CD14-positive monocyte (primary cell): Measurements from ENCODE around the gene MORC4. TPM values are rescaled to one million over a fixed set of nuclear protein-coding genes. Genes with fewer than 3 reads are reported as not detected.

ENCODE experiments used
- DNase-seq, 3 donors: peaks; one replicate each; pipeline ENCODE4 v3.0.0-alpha.2; 2011 to 2022
- H2AFZ ChIP-seq: 2 replicates; pipeline ENCODE4 v1.6.0; 2012; ENCODE audit warnings: mild to moderate bottlenecking, low read depth, low read length, inconsistent platforms; ENCODE audit not compliant: insufficient read depth, poor library complexity, severe bottlenecking
- H3K27ac ChIP-seq, 2 donors: 1 replicate in 1 of 2; 2 replicates in 1 of 2; pipeline ENCODE4 v1.5.1; 2012 to 2013; ENCODE audit warnings: low read length in 2 of 2, control low read depth in 1 of 2, inconsistent platforms in 1 of 2, low read depth in 1 of 2, mild to moderate bottlenecking in 1 of 2
- H3K27me3 ChIP-seq, 2 donors: one replicate each; pipeline versions ENCODE4 v1.6.0 to v1.6.1; 2011 to 2013; ENCODE audit warnings: low read length in 2 of 2; ENCODE audit not compliant: control insufficient read depth in 2 of 2, insufficient read depth in 2 of 2
- H3K36me3 ChIP-seq, 2 donors: replicated peaks in 1 of 2; 1 replicate in 1 of 2; 2 replicates in 1 of 2; pipeline versions ENCODE4 v1.5.1 to v1.6.1; 2012 to 2013; ENCODE audit warnings: low read length in 2 of 2, control low read depth in 1 of 2, inconsistent platforms in 1 of 2, mild to moderate bottlenecking in 1 of 2; ENCODE audit not compliant: insufficient read depth in 2 of 2, control insufficient read depth in 1 of 2
- H3K4me1 ChIP-seq, 2 donors: 1 replicate in 1 of 2; 2 replicates in 1 of 2; pipeline versions ENCODE4 v1.5.1 to v1.6.1; 2012 to 2013; ENCODE audit warnings: low read length in 2 of 2, control low read depth in 1 of 2, inconsistent platforms in 1 of 2, mild to moderate bottlenecking in 1 of 2, moderate library complexity in 1 of 2; ENCODE audit not compliant: insufficient read depth in 2 of 2, control insufficient read depth in 1 of 2
- H3K4me2 ChIP-seq: replicated peaks from 2 replicates; pipeline ENCODE3; 2012; ENCODE audit warnings: low read length, moderate library complexity, mild to moderate bottlenecking; ENCODE audit not compliant: poor library complexity, severe bottlenecking; ENCODE audit errors: extremely low read depth
- H3K4me3 ChIP-seq, 3 experiments: fragments of 200-600 bp in 1 of 3; sonication (generic) in 1 of 3; replicated peaks in 1 of 3; 1 replicate in 2 of 3; 2 replicates in 1 of 3; pipeline ENCODE4 v1.5.1; 2011 to 2013; ENCODE audit warnings: low read length in 3 of 3, mild to moderate bottlenecking in 3 of 3, control low read depth in 2 of 3, low read depth in 2 of 3, inconsistent platforms in 1 of 3, moderate library complexity in 1 of 3
- H3K79me2 ChIP-seq: 2 replicates; pipeline ENCODE4 v1.6.0; 2012; ENCODE audit warnings: mild to moderate bottlenecking, control low read depth, inconsistent platforms, low read length, moderate library complexity; ENCODE audit not compliant: insufficient read depth
- H3K9ac ChIP-seq: 2 replicates; pipeline ENCODE4 v1.6.0; 2017; ENCODE audit warnings: low read length, mild to moderate bottlenecking; ENCODE audit not compliant: insufficient read depth, poor library complexity, severe bottlenecking
- H3K9me3 ChIP-seq, 2 donors: replicated peaks in 1 of 2; 1 replicate in 1 of 2; 2 replicates in 1 of 2; pipeline versions ENCODE4 v1.5.1 to v1.6.1; 2012 to 2013; ENCODE audit warnings: low read length in 2 of 2, control low read depth in 1 of 2; ENCODE audit not compliant: control insufficient read depth in 1 of 2, insufficient read depth in 1 of 2
- H4K20me1 ChIP-seq: 2 replicates; pipeline ENCODE4 v1.6.0; 2012; ENCODE audit warnings: mild to moderate bottlenecking, low read length, control low read depth, moderate library complexity; ENCODE audit not compliant: insufficient read depth
- H3K27ac Mint-ChIP-seq, 7 donors: one replicate each; pipeline ENCODE4 v1.8.0; 2020; ENCODE audit warnings: mild to moderate bottlenecking in 7 of 7, mixed read lengths in 7 of 7, moderate library complexity in 6 of 7, inconsistent platforms in 2 of 7
- H3K27me3 Mint-ChIP-seq, 3 donors: one replicate each; pipeline ENCODE4 v1.8.0; 2021 to 2022; ENCODE audit warnings: low read depth in 3 of 3, mild to moderate bottlenecking in 3 of 3, mixed read lengths in 3 of 3, moderate library complexity in 3 of 3, inconsistent platforms in 1 of 3
- H3K36me3 Mint-ChIP-seq, 2 donors: one replicate each; pipeline ENCODE4 v1.8.0; 2020; ENCODE audit warnings: mixed read lengths in 2 of 2, inconsistent platforms in 1 of 2, mild to moderate bottlenecking in 1 of 2
- H3K4me1 Mint-ChIP-seq: one replicate; pipeline ENCODE4 v1.8.0; 2020; ENCODE audit warnings: mild to moderate bottlenecking, mixed read lengths
- H3K4me3 Mint-ChIP-seq, 2 donors: one replicate each; pipeline ENCODE4 v1.8.0; 2020; ENCODE audit warnings: mild to moderate bottlenecking in 2 of 2, mixed read lengths in 2 of 2, moderate library complexity in 1 of 2
- H3K9me3 Mint-ChIP-seq, 7 donors: one replicate each; pipeline ENCODE4 v1.8.0; 2020 to 2022; ENCODE audit warnings: mixed read lengths in 7 of 7, mild to moderate bottlenecking in 6 of 7, moderate library complexity in 6 of 7, inconsistent platforms in 2 of 7
- WGBS: methylation state at CpG from one replicate; pipeline ENCODE4 v1.1.5; 2013; ENCODE audit warnings: missing lambda C conversion rate; ENCODE audit not compliant: insufficient coverage; 5-methylcytosine and 5-hydroxymethylcytosine counted together
- intact Hi-C, 2 donors: fragments of 100-400 bp; cut with micrococcal nuclease; formaldehyde crosslinking; loops; one replicate each; pipeline versions ENCODE4 v1.15.0 to v1.15.1; 2023
- polyA plus RNA-seq, 3 donors: library from polyadenylated mRNA; depleted of rRNA in 1 of 3; unstranded in 2 of 3; stranded (reverse) in 1 of 3; fragments of 300-500 nt in 2 of 3; fragments of >200 nt in 1 of 3; fragmentation: Illumina TruSeq in 2 of 3; gene quantifications; 1 replicate in 2 of 3; 2 replicates in 1 of 3; pipeline ENCODE4 v1.2.3, GENCODE V29; 2012 to 2021
- TF ChIP-seq, protein P1 (sequence below): fragments of 200-600 bp; IDR thresholded peaks from one replicate; pipeline ENCODE4 v1.8.0; 2022; ENCODE audit warnings: antibody characterized with exemption, mild to moderate bottlenecking

The MORC4 gene
- polyA plus RNA-seq, 3 donors = 0.06 to 0.23 (median 0.10) TPM

DNA sequence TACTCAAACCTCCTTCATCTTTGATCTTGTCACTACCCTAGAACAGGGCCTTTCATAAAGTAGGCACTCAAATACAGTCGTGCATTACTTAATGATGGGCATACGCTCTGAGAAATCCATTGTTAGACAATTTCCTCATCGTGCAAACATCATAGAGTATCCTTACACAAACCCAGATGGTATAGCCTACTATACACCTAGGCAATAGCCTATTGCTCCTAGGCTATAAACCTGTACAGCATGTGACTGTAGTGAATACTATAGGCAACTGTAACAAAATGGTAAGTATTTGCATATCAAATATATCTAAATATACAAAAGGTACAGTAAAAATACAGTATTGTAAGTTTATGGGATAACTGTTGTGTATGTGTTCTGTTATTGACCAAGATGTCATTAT, 47.9 kb downstream of the MORC4 start:
- no peak for DNase-seq
- Histone ChIP-seq H3K9ac (no peak overlapping the region), H3K27ac (no peak overlapping the region), H3K4me3 (no peak overlapping the region), H3K9me3 (no peaks in the 10 kb centered on the region), H2AFZ (no peak overlapping the region), H4K20me1 (no peaks in the 10 kb centered on the region), H3K4me2 (no peak overlapping the region), H3K79me2 (no peaks in the 10 kb centered on the region), H3K4me1 (no peaks in the 10 kb centered on the region), H3K27me3 (no peaks in the 10 kb centered on the region), H3K36me3 (no peaks in the 10 kb centered on the region)
- Mint-ChIP-seq H3K27ac (no peak overlapping the region), H3K36me3 (no peaks in the 10 kb centered on the region), H3K4me1 (peaks cover 4% of the 10 kb centered on the region), H3K27me3 (no peaks in the 10 kb centered on the region), H3K4me3 (no peak overlapping the region), H3K9me3 (no peaks in the 10 kb centered on the region)
- intact Hi-C loops = no loop called here
- WGBS = no CpG with 5 or more reads among the region's 3 CpGs
- TF ChIP-seq, protein P1, sequence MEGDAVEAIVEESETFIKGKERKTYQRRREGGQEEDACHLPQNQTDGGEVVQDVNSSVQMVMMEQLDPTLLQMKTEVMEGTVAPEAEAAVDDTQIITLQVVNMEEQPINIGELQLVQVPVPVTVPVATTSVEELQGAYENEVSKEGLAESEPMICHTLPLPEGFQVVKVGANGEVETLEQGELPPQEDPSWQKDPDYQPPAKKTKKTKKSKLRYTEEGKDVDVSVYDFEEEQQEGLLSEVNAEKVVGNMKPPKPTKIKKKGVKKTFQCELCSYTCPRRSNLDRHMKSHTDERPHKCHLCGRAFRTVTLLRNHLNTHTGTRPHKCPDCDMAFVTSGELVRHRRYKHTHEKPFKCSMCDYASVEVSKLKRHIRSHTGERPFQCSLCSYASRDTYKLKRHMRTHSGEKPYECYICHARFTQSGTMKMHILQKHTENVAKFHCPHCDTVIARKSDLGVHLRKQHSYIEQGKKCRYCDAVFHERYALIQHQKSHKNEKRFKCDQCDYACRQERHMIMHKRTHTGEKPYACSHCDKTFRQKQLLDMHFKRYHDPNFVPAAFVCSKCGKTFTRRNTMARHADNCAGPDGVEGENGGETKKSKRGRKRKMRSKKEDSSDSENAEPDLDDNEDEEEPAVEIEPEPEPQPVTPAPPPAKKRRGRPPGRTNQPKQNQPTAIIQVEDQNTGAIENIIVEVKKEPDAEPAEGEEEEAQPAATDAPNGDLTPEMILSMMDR = no peak

DNA sequence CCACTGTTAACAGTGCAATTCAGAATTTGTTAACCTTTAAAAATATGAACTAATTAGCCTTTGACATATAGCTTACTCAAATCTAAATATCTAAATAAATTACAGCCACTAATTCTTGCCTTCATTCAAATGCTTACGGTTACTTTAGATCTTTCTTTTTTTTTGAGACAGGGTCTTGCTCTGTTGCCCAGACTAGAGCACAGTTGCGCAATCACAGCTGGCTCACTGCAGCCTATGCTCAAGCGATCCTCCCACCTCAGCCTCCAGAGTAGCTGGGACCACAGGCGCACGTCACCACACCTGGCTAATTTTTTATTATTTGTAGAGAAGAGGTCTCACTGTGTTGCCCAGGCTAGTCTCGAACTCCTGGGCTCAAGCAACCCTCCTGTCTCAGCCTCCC, 48.8 kb downstream of the MORC4 start:
- Mint-ChIP-seq H3K36me3 (no peaks in the 10 kb centered on the region), H3K4me1 (peaks cover 4% of the 10 kb centered on the region), H3K27ac (no peak overlapping the region), H3K4me3 (no peak overlapping the region), H3K27me3 (no peaks in the 10 kb centered on the region), H3K9me3 (no peaks in the 10 kb centered on the region)
- no peak overlapping the region for H3K9ac ChIP-seq
- no peak overlapping the region for H3K4me3 ChIP-seq
- DNase-seq = no peak
- H3K4me1 ChIP-seq = no peaks in the 10 kb centered on the region
- WGBS = no CpG with 5 or more reads among the region's 6 CpGs
- no peaks in the 10 kb centered on the region for H3K79me2 ChIP-seq
- no peaks in the 10 kb centered on the region for H3K9me3 ChIP-seq
- TF ChIP-seq, protein P1 = no peak
- no peak overlapping the region for H2AFZ ChIP-seq
- no peaks in the 10 kb centered on the region for H3K36me3 ChIP-seq
- H3K27me3 ChIP-seq = no peaks in the 10 kb centered on the region
- H3K27ac ChIP-seq = no peak overlapping the region
- H3K4me2 ChIP-seq = no peak overlapping the region
- intact Hi-C loops = no loop called here
- no peaks in the 10 kb centered on the region for H4K20me1 ChIP-seq
